A673 (cell line): ENCODE results near the gene FAM43A.

ENCODE experiments used
- EZH2 ChIP-seq: fragments of 200-600 bp; sonication (generic); IDR thresholded peaks from 2 replicates; pipeline ENCODE4 v1.6.1; 2017; ENCODE audit warnings: borderline replicate concordance, low read depth, mild to moderate bottlenecking, mixed read lengths, antibody characterized with exemption, low read length; ENCODE audit not compliant: poor library complexity, severe bottlenecking
- TF ChIP-seq, protein P1 (sequence below): fragments of 300-800, 200-600 bp; sonication (generic); conservative IDR thresholded peaks from 2 replicates; pipeline ENCODE4 v1.5.1; 2017; ENCODE audit warnings: low read depth, mild to moderate bottlenecking, antibody characterized with exemption, low read length, moderate library complexity, mixed read lengths

DNA sequence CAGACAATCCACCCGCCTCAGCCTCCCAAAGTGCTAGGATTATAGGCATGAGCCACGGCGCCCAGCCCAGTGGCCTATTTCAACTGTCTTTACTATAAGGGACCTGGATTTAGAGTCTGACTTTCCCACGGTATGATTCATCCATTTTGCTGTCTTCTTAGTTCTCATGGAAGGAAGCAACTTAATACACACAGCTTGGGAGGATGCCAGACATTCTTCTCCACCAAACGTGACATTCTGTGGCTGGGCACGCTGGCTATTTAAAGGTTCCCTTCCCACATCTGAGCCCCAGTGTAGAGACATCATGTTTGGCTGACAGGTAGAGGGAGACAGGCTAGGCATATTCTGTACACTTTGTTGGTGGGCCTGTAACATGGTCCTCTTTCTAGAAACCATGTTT lies 26.2 kb downstream of the FAM43A start:
- TF ChIP-seq, protein P1, sequence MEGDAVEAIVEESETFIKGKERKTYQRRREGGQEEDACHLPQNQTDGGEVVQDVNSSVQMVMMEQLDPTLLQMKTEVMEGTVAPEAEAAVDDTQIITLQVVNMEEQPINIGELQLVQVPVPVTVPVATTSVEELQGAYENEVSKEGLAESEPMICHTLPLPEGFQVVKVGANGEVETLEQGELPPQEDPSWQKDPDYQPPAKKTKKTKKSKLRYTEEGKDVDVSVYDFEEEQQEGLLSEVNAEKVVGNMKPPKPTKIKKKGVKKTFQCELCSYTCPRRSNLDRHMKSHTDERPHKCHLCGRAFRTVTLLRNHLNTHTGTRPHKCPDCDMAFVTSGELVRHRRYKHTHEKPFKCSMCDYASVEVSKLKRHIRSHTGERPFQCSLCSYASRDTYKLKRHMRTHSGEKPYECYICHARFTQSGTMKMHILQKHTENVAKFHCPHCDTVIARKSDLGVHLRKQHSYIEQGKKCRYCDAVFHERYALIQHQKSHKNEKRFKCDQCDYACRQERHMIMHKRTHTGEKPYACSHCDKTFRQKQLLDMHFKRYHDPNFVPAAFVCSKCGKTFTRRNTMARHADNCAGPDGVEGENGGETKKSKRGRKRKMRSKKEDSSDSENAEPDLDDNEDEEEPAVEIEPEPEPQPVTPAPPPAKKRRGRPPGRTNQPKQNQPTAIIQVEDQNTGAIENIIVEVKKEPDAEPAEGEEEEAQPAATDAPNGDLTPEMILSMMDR = no peak
- no peak for TF ChIP-seq EZH2
